GM23338 (cell line): ENCODE measurements around the gene SELENOO.

Experiments
- CTCF ChIP-seq, 2 experiments: fragments of 200-600 bp in 1 of 2; sonication (generic) in 1 of 2; conservative IDR thresholded peaks; 2 replicates each; pipeline versions ENCODE4 v1.5.1 to v1.6.1; 2016 to 2017; ENCODE audit warnings: antibody characterized with exemption in 2 of 2, low read depth in 2 of 2, mild to moderate bottlenecking in 2 of 2, moderate library complexity in 1 of 2
- EZH2 ChIP-seq: fragments of 200-600 bp; sonication (generic); IDR thresholded peaks from one replicate; pipeline ENCODE4 v1.8.0; 2017; ENCODE audit warnings: antibody characterized with exemption, mild to moderate bottlenecking, low read depth; ENCODE audit not compliant: unreplicated experiment
- EZH2phosphoT487 ChIP-seq: fragments of 200-600 bp; sonication (generic); IDR thresholded peaks from one replicate; pipeline ENCODE4 v1.8.1; 2018; ENCODE audit warnings: antibody characterized with exemption; ENCODE audit not compliant: unreplicated experiment
- JUNB ChIP-seq: IDR thresholded peaks from one replicate; pipeline ENCODE4 v1.6.1; 2016; ENCODE audit warnings: antibody characterized with exemption; ENCODE audit not compliant: unreplicated experiment
- POLR2AphosphoS5 ChIP-seq: IDR thresholded peaks from 2 replicates; pipeline ENCODE4 v1.6.1; 2016; ENCODE audit warnings: antibody characterized with exemption, low read depth
- REST ChIP-seq: IDR thresholded peaks from one replicate; pipeline ENCODE4 v1.6.1; 2018; ENCODE audit warnings: antibody characterized with exemption; ENCODE audit not compliant: unreplicated experiment
- ZNF114 ChIP-seq: fragments of 250-450 bp; sonication (Bioruptor Pico); IDR thresholded peaks from 2 replicates; pipeline ENCODE4 v1.5.0; 2020; ENCODE audit warnings: mild to moderate bottlenecking, moderate library complexity
- ZNF331 ChIP-seq: fragments of 250-450 bp; sonication (Bioruptor Pico); IDR thresholded peaks from 2 replicates; pipeline ENCODE4 v1.5.0; 2020; ENCODE audit warnings: low read depth, mild to moderate bottlenecking, moderate library complexity

GRCh38 chr22:50173311-50173982 lies 27.4 kb upstream of the SELENOO start:
- TF ChIP-seq CTCF (conservative IDR thresholded peaks at IDR 0.05; ENCODE audit: low read depth in 2 of 2) = no peak
- no peak for TF ChIP-seq POLR2AphosphoS5
- TF ChIP-seq EZH2 = no peak
- no peak for TF ChIP-seq EZH2phosphoT487
- no peak for TF ChIP-seq JUNB
- TF ChIP-seq ZNF331 (CRISPR knock-in tag) = no peak
- TF ChIP-seq REST = no peak
- TF ChIP-seq ZNF114 = no peak
